Measurements from ENCODE around the gene RSPH6A. TPM values are rescaled to one million over a fixed set of nuclear protein-coding genes. Genes with fewer than 3 reads are reported as not detected.

The RSPH6A gene
- total and polyA plus RNA-seq, 2 of the 13 experiments (the other 11 are each of a cell fraction or from before 2014, with no cell fraction given) = 0.07 TPM; not detected in 1

DNA sequence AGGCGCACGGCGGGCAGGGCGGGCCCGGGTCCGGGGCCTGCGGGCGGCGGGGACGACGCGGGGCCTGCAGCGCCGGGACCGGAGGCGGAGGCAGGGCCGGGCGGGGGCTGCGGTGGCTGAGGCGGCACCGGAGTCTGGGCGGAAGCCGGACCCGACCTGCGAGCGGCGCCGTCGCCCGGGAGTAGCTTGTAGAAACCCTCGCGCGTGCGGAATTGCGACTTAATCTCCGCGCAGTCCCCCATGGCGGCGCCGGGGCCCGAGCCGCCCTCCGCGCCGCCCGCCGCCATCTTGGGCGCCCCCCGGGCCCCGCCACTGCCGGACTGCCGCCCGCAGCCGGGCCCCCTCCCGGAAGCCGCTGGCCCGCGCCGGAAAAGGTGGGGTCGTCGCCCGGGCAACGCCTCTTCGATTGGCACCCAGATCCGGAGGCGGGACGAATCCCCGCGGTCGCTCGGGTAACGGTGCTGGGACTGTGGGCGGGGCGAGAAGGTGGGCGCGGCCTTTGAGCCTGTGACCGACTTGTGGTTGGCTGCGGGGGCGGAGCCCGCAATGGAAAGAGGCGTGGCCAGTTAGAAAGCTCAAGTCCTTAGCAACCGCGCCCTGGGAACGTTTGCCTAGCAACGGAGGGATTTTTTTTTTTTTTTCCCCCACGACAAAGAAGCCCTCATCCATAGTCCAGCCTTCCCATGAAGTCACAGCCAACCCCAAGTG lies 22.5 kb downstream of the RSPH6A start, which contains the start of gene DMWD (continued):
- no peak for TF ChIP-seq TEAD2 (CRISPR knock-in tag; IDR thresholded peaks at IDR 0.05)
- no peak for TF ChIP-seq FOXM1 (CRISPR knock-in tag; IDR thresholded peaks at IDR 0.05)
- no peak for TF ChIP-seq ZNF562 (CRISPR knock-in tag; IDR thresholded peaks at IDR 0.05; ENCODE audit: borderline replicate concordance)
- TF ChIP-seq, protein P1, sequence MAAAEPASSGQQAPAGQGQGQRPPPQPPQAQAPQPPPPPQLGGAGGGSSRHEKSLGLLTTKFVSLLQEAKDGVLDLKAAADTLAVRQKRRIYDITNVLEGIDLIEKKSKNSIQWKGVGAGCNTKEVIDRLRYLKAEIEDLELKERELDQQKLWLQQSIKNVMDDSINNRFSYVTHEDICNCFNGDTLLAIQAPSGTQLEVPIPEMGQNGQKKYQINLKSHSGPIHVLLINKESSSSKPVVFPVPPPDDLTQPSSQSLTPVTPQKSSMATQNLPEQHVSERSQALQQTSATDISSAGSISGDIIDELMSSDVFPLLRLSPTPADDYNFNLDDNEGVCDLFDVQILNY (CRISPR knock-in tag; conservative IDR thresholded peaks at IDR 0.05) = 0 out of 2 replicates have a peak, but pooled peaks have one; percentile 15
- no peak for TF ChIP-seq JUNB (CRISPR knock-in tag; IDR thresholded peaks at IDR 0.05; ENCODE audit: borderline replicate concordance)
- peak; percentile 95 for TF ChIP-seq YY1 (IDR thresholded peaks at IDR 0.05; ENCODE audit: insufficient read depth, insufficient replicate concordance, low read depth, low read length)
- TF ChIP-seq, protein P2, sequence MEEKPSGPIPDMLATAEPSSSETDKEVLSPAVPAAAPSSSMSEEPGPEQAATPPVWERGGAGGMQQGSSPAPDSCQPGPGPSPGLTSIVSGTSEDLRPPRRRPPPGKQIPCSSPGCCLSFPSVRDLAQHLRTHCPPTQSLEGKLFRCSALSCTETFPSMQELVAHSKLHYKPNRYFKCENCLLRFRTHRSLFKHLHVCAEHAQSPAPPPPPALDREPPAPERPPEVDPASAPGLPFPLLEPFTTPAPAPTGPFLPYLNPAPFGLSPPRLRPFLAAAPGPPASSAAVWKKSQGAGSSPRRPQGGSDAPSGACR (CRISPR knock-in tag; IDR thresholded peaks at IDR 0.05) = no peak
- peak; percentile 93 for TF ChIP-seq GABPB1 (CRISPR knock-in tag; IDR thresholded peaks at IDR 0.05)
- 0 out of 2 replicates have a peak, but pooled peaks have one; percentile 17 for TF ChIP-seq SIN3A (IDR thresholded peaks at IDR 0.05; ENCODE audit: borderline replicate concordance, low read depth, low read length)
- no peak for TF ChIP-seq IRX3 (CRISPR knock-in tag; IDR thresholded peaks at IDR 0.05; ENCODE audit: borderline replicate concordance, low read depth)
- no peak for TF ChIP-seq ZNF33A (CRISPR knock-in tag; IDR thresholded peaks at IDR 0.05; ENCODE audit: borderline replicate concordance)
- TF ChIP-seq SP1 (IDR thresholded peaks at IDR 0.05) = no peak
- TF ChIP-seq SP1 (CRISPR knock-in tag; IDR thresholded peaks at IDR 0.05) = peak; percentile 70; the same call in 1 of the 2 replicates
- TF ChIP-seq, protein P3, sequence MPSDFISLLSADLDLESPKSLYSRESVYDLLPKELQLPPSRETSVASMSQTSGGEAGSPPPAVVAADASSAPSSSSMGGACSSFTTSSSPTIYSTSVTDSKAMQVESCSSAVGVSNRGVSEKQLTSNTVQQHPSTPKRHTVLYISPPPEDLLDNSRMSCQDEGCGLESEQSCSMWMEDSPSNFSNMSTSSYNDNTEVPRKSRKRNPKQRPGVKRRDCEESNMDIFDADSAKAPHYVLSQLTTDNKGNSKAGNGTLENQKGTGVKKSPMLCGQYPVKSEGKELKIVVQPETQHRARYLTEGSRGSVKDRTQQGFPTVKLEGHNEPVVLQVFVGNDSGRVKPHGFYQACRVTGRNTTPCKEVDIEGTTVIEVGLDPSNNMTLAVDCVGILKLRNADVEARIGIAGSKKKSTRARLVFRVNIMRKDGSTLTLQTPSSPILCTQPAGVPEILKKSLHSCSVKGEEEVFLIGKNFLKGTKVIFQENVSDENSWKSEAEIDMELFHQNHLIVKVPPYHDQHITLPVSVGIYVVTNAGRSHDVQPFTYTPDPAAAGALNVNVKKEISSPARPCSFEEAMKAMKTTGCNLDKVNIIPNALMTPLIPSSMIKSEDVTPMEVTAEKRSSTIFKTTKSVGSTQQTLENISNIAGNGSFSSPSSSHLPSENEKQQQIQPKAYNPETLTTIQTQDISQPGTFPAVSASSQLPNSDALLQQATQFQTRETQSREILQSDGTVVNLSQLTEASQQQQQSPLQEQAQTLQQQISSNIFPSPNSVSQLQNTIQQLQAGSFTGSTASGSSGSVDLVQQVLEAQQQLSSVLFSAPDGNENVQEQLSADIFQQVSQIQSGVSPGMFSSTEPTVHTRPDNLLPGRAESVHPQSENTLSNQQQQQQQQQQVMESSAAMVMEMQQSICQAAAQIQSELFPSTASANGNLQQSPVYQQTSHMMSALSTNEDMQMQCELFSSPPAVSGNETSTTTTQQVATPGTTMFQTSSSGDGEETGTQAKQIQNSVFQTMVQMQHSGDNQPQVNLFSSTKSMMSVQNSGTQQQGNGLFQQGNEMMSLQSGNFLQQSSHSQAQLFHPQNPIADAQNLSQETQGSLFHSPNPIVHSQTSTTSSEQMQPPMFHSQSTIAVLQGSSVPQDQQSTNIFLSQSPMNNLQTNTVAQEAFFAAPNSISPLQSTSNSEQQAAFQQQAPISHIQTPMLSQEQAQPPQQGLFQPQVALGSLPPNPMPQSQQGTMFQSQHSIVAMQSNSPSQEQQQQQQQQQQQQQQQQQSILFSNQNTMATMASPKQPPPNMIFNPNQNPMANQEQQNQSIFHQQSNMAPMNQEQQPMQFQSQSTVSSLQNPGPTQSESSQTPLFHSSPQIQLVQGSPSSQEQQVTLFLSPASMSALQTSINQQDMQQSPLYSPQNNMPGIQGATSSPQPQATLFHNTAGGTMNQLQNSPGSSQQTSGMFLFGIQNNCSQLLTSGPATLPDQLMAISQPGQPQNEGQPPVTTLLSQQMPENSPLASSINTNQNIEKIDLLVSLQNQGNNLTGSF (CRISPR knock-in tag; IDR thresholded peaks at IDR 0.05) = no peak
- no peak for TF ChIP-seq ZNF253 (CRISPR knock-in tag; IDR thresholded peaks at IDR 0.05; ENCODE audit: borderline replicate concordance)
- no peak for TF ChIP-seq YEATS2 (CRISPR knock-in tag; IDR thresholded peaks at IDR 0.05; ENCODE audit: borderline replicate concordance)
- TF ChIP-seq, protein P4, sequence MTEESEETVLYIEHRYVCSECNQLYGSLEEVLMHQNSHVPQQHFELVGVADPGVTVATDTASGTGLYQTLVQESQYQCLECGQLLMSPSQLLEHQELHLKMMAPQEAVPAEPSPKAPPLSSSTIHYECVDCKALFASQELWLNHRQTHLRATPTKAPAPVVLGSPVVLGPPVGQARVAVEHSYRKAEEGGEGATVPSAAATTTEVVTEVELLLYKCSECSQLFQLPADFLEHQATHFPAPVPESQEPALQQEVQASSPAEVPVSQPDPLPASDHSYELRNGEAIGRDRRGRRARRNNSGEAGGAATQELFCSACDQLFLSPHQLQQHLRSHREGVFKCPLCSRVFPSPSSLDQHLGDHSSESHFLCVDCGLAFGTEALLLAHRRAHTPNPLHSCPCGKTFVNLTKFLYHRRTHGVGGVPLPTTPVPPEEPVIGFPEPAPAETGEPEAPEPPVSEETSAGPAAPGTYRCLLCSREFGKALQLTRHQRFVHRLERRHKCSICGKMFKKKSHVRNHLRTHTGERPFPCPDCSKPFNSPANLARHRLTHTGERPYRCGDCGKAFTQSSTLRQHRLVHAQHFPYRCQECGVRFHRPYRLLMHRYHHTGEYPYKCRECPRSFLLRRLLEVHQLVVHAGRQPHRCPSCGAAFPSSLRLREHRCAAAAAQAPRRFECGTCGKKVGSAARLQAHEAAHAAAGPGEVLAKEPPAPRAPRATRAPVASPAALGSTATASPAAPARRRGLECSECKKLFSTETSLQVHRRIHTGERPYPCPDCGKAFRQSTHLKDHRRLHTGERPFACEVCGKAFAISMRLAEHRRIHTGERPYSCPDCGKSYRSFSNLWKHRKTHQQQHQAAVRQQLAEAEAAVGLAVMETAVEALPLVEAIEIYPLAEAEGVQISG (CRISPR knock-in tag; IDR thresholded peaks at IDR 0.05) = 0 out of 2 replicates have a peak, but pooled peaks have one; percentile 20
- TF ChIP-seq, protein P5, sequence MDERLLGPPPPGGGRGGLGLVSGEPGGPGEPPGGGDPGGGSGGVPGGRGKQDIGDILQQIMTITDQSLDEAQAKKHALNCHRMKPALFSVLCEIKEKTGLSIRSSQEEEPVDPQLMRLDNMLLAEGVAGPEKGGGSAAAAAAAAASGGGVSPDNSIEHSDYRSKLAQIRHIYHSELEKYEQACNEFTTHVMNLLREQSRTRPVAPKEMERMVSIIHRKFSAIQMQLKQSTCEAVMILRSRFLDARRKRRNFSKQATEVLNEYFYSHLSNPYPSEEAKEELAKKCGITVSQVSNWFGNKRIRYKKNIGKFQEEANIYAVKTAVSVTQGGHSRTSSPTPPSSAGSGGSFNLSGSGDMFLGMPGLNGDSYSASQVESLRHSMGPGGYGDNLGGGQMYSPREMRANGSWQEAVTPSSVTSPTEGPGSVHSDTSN (CRISPR knock-in tag; IDR thresholded peaks at IDR 0.05) = peak; percentile 87
- no peak for TF ChIP-seq ZSCAN22 (CRISPR knock-in tag; IDR thresholded peaks at IDR 0.05)

Data from HepG2 (cell line).